Thymus (tissue), 11 donors: ENCODE results near the gene KDM4D. TPM values are rescaled to one million over a fixed set of nuclear protein-coding genes. Genes with fewer than 3 reads are reported as not detected.
A peak's percentile ranks its signal among the peaks of the same experiment; 100 is the strongest.
"Not testable (repeated sequence)": the region's sequence is repeated elsewhere in the genome, so short reads cannot be mapped to it uniquely, and the experiment has no call there.

Experiments used
- DNase-seq, 9 donors: peaks; one replicate each; pipeline ENCODE4 v3.0.0-alpha.2; 2013; ENCODE audit warnings: low spot score in 9 of 9, low read depth in 6 of 9, missing footprints in 1 of 9
- H3K27ac ChIP-seq, 2 donors: one replicate each; pipeline ENCODE4 v1.5.1; 2013; ENCODE audit warnings: control low read depth in 1 of 2, low read depth in 1 of 2, low read length in 1 of 2, mild to moderate bottlenecking in 1 of 2, moderate library complexity in 1 of 2
- H3K27me3 ChIP-seq, 2 donors: one replicate each; pipeline ENCODE4 v1.5.1; 2013; ENCODE audit warnings: low read length in 1 of 2; ENCODE audit not compliant: control insufficient read depth in 2 of 2, insufficient read depth in 1 of 2
- H3K36me3 ChIP-seq, 2 donors: one replicate each; pipeline ENCODE4 v1.5.1; 2013; ENCODE audit warnings: low read length in 1 of 2, mild to moderate bottlenecking in 1 of 2, moderate library complexity in 1 of 2; ENCODE audit not compliant: control insufficient read depth in 2 of 2, insufficient read depth in 2 of 2
- H3K4me1 ChIP-seq, 2 donors: one replicate each; pipeline ENCODE4 v1.5.1; 2013; ENCODE audit warnings: low read length in 2 of 2; ENCODE audit not compliant: control insufficient read depth in 2 of 2, insufficient read depth in 2 of 2
- H3K4me3 ChIP-seq, 2 donors: one replicate each; pipeline ENCODE4 v1.5.1; 2013; ENCODE audit warnings: low read length in 2 of 2, control low read depth in 1 of 2, mild to moderate bottlenecking in 1 of 2
- H3K9me3 ChIP-seq, 2 donors: one replicate each; pipeline ENCODE4 v1.5.1; 2013; ENCODE audit warnings: low read length in 1 of 2, mild to moderate bottlenecking in 1 of 2; ENCODE audit not compliant: control insufficient read depth in 2 of 2, insufficient read depth in 1 of 2
- WGBS: extraction: QIAGEN DNeasy Blood & Tissue Kit; methylation state at CpG from one replicate; pipeline ENCODE4 v1.1.7; 2013; 5-methylcytosine and 5-hydroxymethylcytosine counted together
- polyA plus RNA-seq: library from polyadenylated mRNA; stranded (reverse); fragments of 200-250 nt; gene quantifications from one replicate; pipeline ENCODE4 v1.2.3, GENCODE V29; 2013
- total RNA-seq: library from RNA; stranded (reverse); fragments of 120-200 nt; gene quantifications from one replicate; pipeline ENCODE4 v1.2.4, GENCODE V29; 2013
- donor health status: healthy.

KDM4D gene
- total and polyA plus RNA-seq, 2 donors: 0.50 to 0.85 TPM

- not testable (repeated sequence) for DNase-seq, H3K4me3 ChIP-seq, H3K27ac ChIP-seq, H3K9me3 ChIP-seq, H3K36me3 ChIP-seq, H3K27me3 ChIP-seq
- H3K4me1 ChIP-seq: peaks cover 25 to 44% of the 10 kb centered on the region in 2 donors
Measured at GRCh38 chr11:94932072-94932471, 41.4 kb upstream of the KDM4D start.

- Histone ChIP-seq H3K36me3 (no peaks in the 10 kb centered on the region), H3K27ac (no peak overlapping the region), H3K4me3 (no peak overlapping the region), H3K9me3 (no peaks in the 10 kb centered on the region), H3K27me3 (no peaks in the 10 kb centered on the region), H3K4me1 (peaks cover 24 to 39% of the 10 kb centered on the region in 2 donors)
- no peak for DNase-seq
- 96% methylated on average over 5 of the region's 5 CpGs for WGBS
Measured at GRCh38 chr11:94932503-94932902, 41.0 kb upstream of the KDM4D start.

- 84% methylated on average over 5 of the region's 5 CpGs for WGBS
- Histone ChIP-seq H3K4me3 (no peak overlapping the region), H3K27me3 (no peaks in the 10 kb centered on the region), H3K36me3 (no peaks in the 10 kb centered on the region), H3K4me1 (peaks cover 14 to 30% of the 10 kb centered on the region in 2 donors), H3K27ac (no peak overlapping the region), H3K9me3 (no peaks in the 10 kb centered on the region)
- no peak for DNase-seq
Measured at GRCh38 chr11:94933223-94934130, 40.0 kb upstream of the KDM4D start.

- WGBS: 74% methylated on average over 4 of the region's 4 CpGs
- peaks cover 10 to 27% of the 10 kb centered on the region in 2 donors for H3K4me1 ChIP-seq
- no peaks in the 10 kb centered on the region for H3K27me3 ChIP-seq
- H3K4me3 ChIP-seq: no peak overlapping the region
- no peak for DNase-seq
- H3K9me3 ChIP-seq: no peaks in the 10 kb centered on the region
- no peak overlapping the region for H3K27ac ChIP-seq
- H3K36me3 ChIP-seq: no peaks in the 10 kb centered on the region
Measured at GRCh38 chr11:94934362-94934761, 39.1 kb upstream of the KDM4D start.

GRCh38 chr11:94934846-94935245, 38.7 kb upstream of the KDM4D start:
- Histone ChIP-seq H3K9me3 (no peaks in the 10 kb centered on the region), H3K4me1 (peaks cover 10 to 27% of the 10 kb centered on the region in 2 donors), H3K27ac (no peak overlapping the region), H3K36me3 (no peaks in the 10 kb centered on the region), H3K27me3 (no peaks in the 10 kb centered on the region), H3K4me3 (no peak overlapping the region)
- peak in 1 of 9 donors; percentile 62 for DNase-seq
- 51% methylated on average over 3 of the region's 3 CpGs for WGBS

GRCh38 chr11:94938095-94939055, 35.1 kb upstream of the KDM4D start:
- no peaks in the 10 kb centered on the region for H3K27me3 ChIP-seq
- 84% methylated on average over 9 of the region's 9 CpGs for WGBS
- no peak for DNase-seq
- H3K36me3 ChIP-seq: no peaks in the 10 kb centered on the region
- no peaks in the 10 kb centered on the region for H3K9me3 ChIP-seq
- H3K27ac ChIP-seq: no peak overlapping the region
- peaks cover 10 to 27% of the 10 kb centered on the region in 2 donors for H3K4me1 ChIP-seq
- H3K4me3 ChIP-seq: no peak overlapping the region

GRCh38 chr11:94939346-94939745, 34.2 kb upstream of the KDM4D start:
- no peaks in the 10 kb centered on the region for H3K9me3 ChIP-seq
- H3K27me3 ChIP-seq: no peaks in the 10 kb centered on the region
- no peak for DNase-seq
- WGBS: 94% methylated on average over 2 of the region's 2 CpGs
- H3K36me3 ChIP-seq: no peaks in the 10 kb centered on the region
- no peak overlapping the region for H3K27ac ChIP-seq
- H3K4me1 ChIP-seq: peaks cover 3 to 17% of the 10 kb centered on the region in 2 donors
- no peak overlapping the region for H3K4me3 ChIP-seq

- no peaks in the 10 kb centered on the region for H3K27me3 ChIP-seq
- DNase-seq: no peak
- H3K36me3 ChIP-seq: no peaks in the 10 kb centered on the region
- WGBS: 96% methylated on average over 4 of the region's 4 CpGs
- no peak overlapping the region for H3K4me3 ChIP-seq
- H3K27ac ChIP-seq: no peak overlapping the region
- H3K4me1 ChIP-seq: peaks cover 0 to 4% of the 10 kb centered on the region in 2 donors
- no peaks in the 10 kb centered on the region for H3K9me3 ChIP-seq
Measured at GRCh38 chr11:94941131-94941530, 32.4 kb upstream of the KDM4D start.

- H3K27ac ChIP-seq: no peak overlapping the region
- no peak overlapping the region for H3K4me3 ChIP-seq
- H3K9me3 ChIP-seq: no peaks in the 10 kb centered on the region
- H3K27me3 ChIP-seq: no peaks in the 10 kb centered on the region
- DNase-seq: no peak
- H3K4me1 ChIP-seq: peaks cover 0 to 3% of the 10 kb centered on the region in 2 donors
- no peaks in the 10 kb centered on the region for H3K36me3 ChIP-seq
- 96% methylated on average over 4 of the region's 4 CpGs for WGBS
Measured at GRCh38 chr11:94946812-94947211, 26.7 kb upstream of the KDM4D start.
